Smooth muscle cell (in vitro differentiated cells): Measurements from ENCODE around the gene CDH18. TPM values are rescaled to one million over a fixed set of nuclear protein-coding genes. Genes with fewer than 3 reads are reported as not detected.

ENCODE experiments used
- DNase-seq: peaks from one replicate; lab custom pipeline; 2025; ENCODE audit not compliant: unreplicated experiment; lab: John Stamatoyannopoulos, UW
- H2AFZ ChIP-seq: fragments of 200-600 bp; sonication (generic); 2 replicates; pipeline ENCODE4 v1.6.0; 2016; ENCODE audit warnings: antibody characterized with exemption, low read depth, mild to moderate bottlenecking
- H3F3A ChIP-seq: fragments of 200-600 bp; sonication (generic); 2 replicates; pipeline ENCODE4 v1.6.0; 2017; ENCODE audit warnings: antibody characterized with exemption, low read depth
- H3K27ac ChIP-seq: fragments of 200-600 bp; sonication (generic); 2 replicates; pipeline ENCODE4 v1.5.1; 2016; ENCODE audit warnings: low read depth, mild to moderate bottlenecking
- H3K27me3 ChIP-seq: fragments of 200-600 bp; sonication (generic); 2 replicates; pipeline ENCODE4 v1.6.1; 2016; ENCODE audit warnings: low read depth, mild to moderate bottlenecking
- H3K36me3 ChIP-seq: fragments of 200-600 bp; sonication (generic); 2 replicates; pipeline ENCODE4 v1.5.1; 2016; ENCODE audit warnings: low read depth
- H3K4me1 ChIP-seq: fragments of 200-600 bp; sonication (generic); 2 replicates; pipeline ENCODE4 v1.5.1; 2016; ENCODE audit warnings: low read depth
- H3K4me2 ChIP-seq: fragments of 200-600 bp; sonication (generic); 2 replicates; pipeline ENCODE4 v1.6.0; 2016; ENCODE audit warnings: mild to moderate bottlenecking
- H3K4me3 ChIP-seq: fragments of 200-600 bp; sonication (generic); 2 replicates; pipeline ENCODE4 v1.5.1; 2016; ENCODE audit warnings: mild to moderate bottlenecking
- H3K79me2 ChIP-seq: fragments of 200-600 bp; sonication (generic); 2 replicates; pipeline ENCODE4 v1.6.0; 2016; ENCODE audit warnings: low read depth, mild to moderate bottlenecking
- H3K9ac ChIP-seq: fragments of 200-600 bp; sonication (generic); 2 replicates; pipeline ENCODE4 v1.6.0; 2016; ENCODE audit warnings: low read depth
- H3K9me3 ChIP-seq: fragments of 200-600 bp; sonication (generic); replicated peaks from 2 replicates; pipeline ENCODE4 v1.5.1; 2016; ENCODE audit warnings: low read depth
- H4K20me1 ChIP-seq: fragments of 200-600 bp; sonication (generic); 2 replicates; pipeline ENCODE4 v1.6.0; 2016; ENCODE audit warnings: low read depth
- CTCF ChIP-seq: fragments of 200-600 bp; sonication (generic); IDR thresholded peaks from 2 replicates; pipeline ENCODE4 v1.5.1; 2017; ENCODE audit warnings: borderline replicate concordance, mild to moderate bottlenecking, antibody characterized with exemption; ENCODE audit not compliant: insufficient read depth, poor library complexity, severe bottlenecking
- WGBS: methylation state at CpG from one replicate; pipeline ENCODE4 v1.1.7; 2016; ENCODE audit warnings: low lambda C conversion rate; 5-methylcytosine and 5-hydroxymethylcytosine counted together
- polyA plus RNA-seq: library from polyadenylated mRNA; unstranded; fragments of >200 nt; fragmentation: Nextera tagmentation; extraction: Ambion mirVana; gene quantifications from 2 replicates; pipeline ENCODE4 v1.2.1, GENCODE V29; 2016
- total RNA-seq: library from RNA; depleted of rRNA; stranded (reverse); fragments of >200 nt; gene quantifications from 2 replicates; pipeline ENCODE4 v1.2.3, GENCODE V29; 2014

Gene CDH18
- total and polyA plus RNA-seq, 2 experiments from 2014 or later, result 0.13 TPM; not detected in 1

- Histone ChIP-seq H3K27me3 (no peaks in the 10 kb centered on the region), H3K4me1 (no peaks in the 10 kb centered on the region), H3K9me3 (no peaks in the 10 kb centered on the region), H3K27ac (no peak overlapping the region), H3F3A (no peaks in the 10 kb centered on the region), H3K4me2 (no peak overlapping the region), H3K36me3 (no peaks in the 10 kb centered on the region), H2AFZ (peak overlapping the region; percentile 55), H4K20me1 (no peaks in the 10 kb centered on the region), H3K9ac (no peak overlapping the region), H3K4me3 (no peak overlapping the region), H3K79me2 (no peaks in the 10 kb centered on the region)
- TF ChIP-seq CTCF, result no peak
- no peak for DNase-seq
- WGBS, result 44% methylated on average over 2 of the region's 2 CpGs
Measured at GRCh38 chr5:20032896-20033295, 44.9 kb upstream of the CDH18 start.

GRCh38 chr5:20030125-20030524 lies 42.1 kb upstream of the CDH18 start:
- H3K4me1 ChIP-seq, result no peaks in the 10 kb centered on the region
- H3K9ac ChIP-seq, result no peak overlapping the region
- no peak for TF ChIP-seq CTCF
- no peaks in the 10 kb centered on the region for H3K27me3 ChIP-seq
- no peak overlapping the region for H3K4me3 ChIP-seq
- no peaks in the 10 kb centered on the region for H3K79me2 ChIP-seq
- H4K20me1 ChIP-seq, result no peaks in the 10 kb centered on the region
- no peaks in the 10 kb centered on the region for H3K36me3 ChIP-seq
- no peaks in the 10 kb centered on the region for H3K9me3 ChIP-seq
- H3F3A ChIP-seq, result no peaks in the 10 kb centered on the region
- no peak overlapping the region for H2AFZ ChIP-seq
- no peak for DNase-seq
- H3K27ac ChIP-seq, result no peak overlapping the region
- no peak overlapping the region for H3K4me2 ChIP-seq

GRCh38 chr5:20029266-20029665 lies 41.3 kb upstream of the CDH18 start:
- Histone ChIP-seq H3K4me1 (no peaks in the 10 kb centered on the region), H3K4me3 (no peak overlapping the region)

More at GRCh38 chr5:20029266-20029665, 41.3 kb upstream of the CDH18 start:
- Histone ChIP-seq H4K20me1 (no peaks in the 10 kb centered on the region), H3K27ac (no peak overlapping the region), H3K9me3 (no peaks in the 10 kb centered on the region), H3K36me3 (no peaks in the 10 kb centered on the region), H3F3A (no peaks in the 10 kb centered on the region), H2AFZ (no peak overlapping the region), H3K79me2 (no peaks in the 10 kb centered on the region), H3K27me3 (no peaks in the 10 kb centered on the region), H3K4me2 (no peak overlapping the region), H3K9ac (no peak overlapping the region)
- no peak for DNase-seq
- 62% methylated on average over 3 of the region's 3 CpGs for WGBS
- no peak for TF ChIP-seq CTCF
